Fibroblast of lung (primary cell): ENCODE measurements around the gene CGGBP1. TPM values are rescaled to one million over a fixed set of nuclear protein-coding genes. Genes with fewer than 3 reads are reported as not detected.

Experiments used
- DNase-seq, 2 donors: peaks; one replicate each; pipeline versions ENCODE4 v3.0.0 to v3.0.0-alpha.2; 2010; ENCODE audit warnings: low read depth in 2 of 2
- H2AFZ ChIP-seq: 2 replicates; pipeline ENCODE4 v1.5.1; 2012; ENCODE audit warnings: low read length, control low read depth, inconsistent platforms
- H3K27ac ChIP-seq: 2 replicates; pipeline ENCODE4 v1.5.1; 2011; ENCODE audit warnings: low read length, control low read depth; ENCODE audit not compliant: insufficient read depth
- H3K27me3 ChIP-seq: 2 replicates; pipeline ENCODE4 v1.5.1; 2011; ENCODE audit warnings: mild to moderate bottlenecking, low read length; ENCODE audit not compliant: control insufficient read depth, insufficient read depth
- H3K36me3 ChIP-seq: 2 replicates; pipeline ENCODE4 v1.5.1; 2011; ENCODE audit warnings: low read length; ENCODE audit not compliant: control insufficient read depth, insufficient read depth
- H3K4me1 ChIP-seq: 2 replicates; pipeline ENCODE4 v1.5.1; 2011; ENCODE audit warnings: low read length; ENCODE audit not compliant: control insufficient read depth, insufficient read depth; ENCODE audit errors: extremely low read depth
- H3K4me2 ChIP-seq: 2 replicates; pipeline ENCODE4 v1.5.1; 2011; ENCODE audit warnings: low read length, control low read depth; ENCODE audit not compliant: insufficient read depth; ENCODE audit errors: extremely low read depth
- H3K4me3 ChIP-seq, 4 experiments: fragments of 200-600 bp in 1 of 4; sonication (generic) in 1 of 4; replicated peaks in 1 of 4; 2 replicates each; pipeline ENCODE4 v1.5.1; 2011 to 2016; ENCODE audit warnings: low read length in 4 of 4, low read depth in 3 of 4, mild to moderate bottlenecking in 3 of 4, control low read depth in 2 of 4, inconsistent platforms in 1 of 4, mixed read lengths in 1 of 4; ENCODE audit not compliant: insufficient read depth in 1 of 4; ENCODE audit errors: control extremely low read depth in 1 of 4
- H3K79me2 ChIP-seq: 2 replicates; pipeline ENCODE4 v1.5.1; 2012; ENCODE audit warnings: mild to moderate bottlenecking, low read length, inconsistent platforms; ENCODE audit not compliant: control insufficient read depth, insufficient read depth
- H3K9ac ChIP-seq: 2 replicates; pipeline ENCODE4 v1.5.1; 2011; ENCODE audit warnings: mild to moderate bottlenecking, low read length, control low read depth; ENCODE audit not compliant: insufficient read depth
- H3K9me3 ChIP-seq: 2 replicates; pipeline ENCODE4 v1.5.1; 2012; ENCODE audit warnings: low read depth, low read length; ENCODE audit not compliant: control insufficient read depth, insufficient read depth
- H4K20me1 ChIP-seq: 2 replicates; pipeline ENCODE4 v1.5.1; 2011; ENCODE audit warnings: low read length; ENCODE audit not compliant: control insufficient read depth, insufficient read depth; ENCODE audit errors: extremely low read depth
- CTCF ChIP-seq, 2 donors: IDR thresholded peaks in 1 of 2; conservative IDR thresholded peaks in 1 of 2; 1 replicate in 1 of 2; 2 replicates in 1 of 2; pipeline ENCODE4 v1.5.1; 2011 to 2012; ENCODE audit warnings: low read length in 2 of 2, control low read depth in 1 of 2, inconsistent platforms in 1 of 2, low read depth in 1 of 2, mild to moderate bottlenecking in 1 of 2
- EZH2 ChIP-seq: IDR thresholded peaks from 2 replicates; pipeline ENCODE4 v1.5.1; 2012; ENCODE audit warnings: low read length, control low read depth, mild to moderate bottlenecking; ENCODE audit errors: missing control alignments
- polyA plus RNA-seq, 2 donors: library from polyadenylated mRNA; depleted of rRNA in 1 of 2; stranded (reverse) in 1 of 2; unstranded in 1 of 2; fragments of >200 nt; gene quantifications; 2 replicates each; pipeline ENCODE4 v1.2.1, GENCODE V29; 2011 to 2012; ENCODE audit warnings: missing spikeins in 1 of 2
- total RNA-seq: library from RNA; depleted of rRNA; stranded (reverse); fragments of >200 nt; gene quantifications from 2 replicates; pipeline ENCODE4 v1.2.1, GENCODE V29; 2014

The CGGBP1 gene
- total and polyA plus RNA-seq, 2 donors (not counting 1 experiment from before 2014, with no cell fraction given), result 70.8 to 71.0 TPM

GRCh38 chr3:88057630-88058305 is 1.0 kb downstream of the CGGBP1 start:
- H3K4me1 ChIP-seq, result peaks cover 2% of the 10 kb centered on the region
- peak in 1 of 2 donors; percentile 41 for TF ChIP-seq CTCF (conservative IDR thresholded peaks at IDR 0.05 in 1 of 2, IDR thresholded peaks at IDR 0.05 in 1 of 2; ENCODE audit: low read depth in 1 of 2, low read length in 2 of 2)
- TF ChIP-seq EZH2, result no peak
- DNase-seq, result peak; percentile 27 to 52

GRCh38 chr3:88046766-88047165 is 12.0 kb downstream of the CGGBP1 start:
- no peaks in the 10 kb centered on the region for H4K20me1 ChIP-seq
- no peaks in the 10 kb centered on the region for H3K27me3 ChIP-seq
- peak overlapping the region; percentile 80 for H2AFZ ChIP-seq
- H3K9ac ChIP-seq, result no peak overlapping the region
- no peak overlapping the region for H3K4me2 ChIP-seq
- no peak overlapping the region for H3K4me3 ChIP-seq
- H3K79me2 ChIP-seq, result no peaks in the 10 kb centered on the region
- no peak for DNase-seq
- no peaks in the 10 kb centered on the region for H3K9me3 ChIP-seq
- H3K36me3 ChIP-seq, result no peaks in the 10 kb centered on the region
- no peak for TF ChIP-seq EZH2
- TF ChIP-seq CTCF (conservative IDR thresholded peaks at IDR 0.05 in 1 of 2, IDR thresholded peaks at IDR 0.05 in 1 of 2; ENCODE audit: low read depth in 1 of 2, low read length in 2 of 2), result no peak
- no peaks in the 10 kb centered on the region for H3K4me1 ChIP-seq
- no peak overlapping the region for H3K27ac ChIP-seq

More at GRCh38 chr3:88057630-88058305, 1.0 kb downstream of the CGGBP1 start:
- peak overlapping the region; percentile 88 for H3K9ac ChIP-seq
- no peaks in the 10 kb centered on the region for H3K9me3 ChIP-seq
- no peaks in the 10 kb centered on the region for H3K27me3 ChIP-seq
- no peaks in the 10 kb centered on the region for H4K20me1 ChIP-seq
- peak overlapping the region; percentile 86 for H3K4me2 ChIP-seq
- H3K27ac ChIP-seq, result peak overlapping the region; percentile 86
- H3K36me3 ChIP-seq, result peaks cover 7% of the 10 kb centered on the region
- peak overlapping the region; percentile 86 to 95 (median 90) for H3K4me3 ChIP-seq
- peaks cover 63% of the 10 kb centered on the region for H3K79me2 ChIP-seq
- peak overlapping the region; percentile 67 for H2AFZ ChIP-seq

- H2AFZ ChIP-seq, result no peak overlapping the region
- no peaks in the 10 kb centered on the region for H3K9me3 ChIP-seq
- H3K27me3 ChIP-seq, result no peaks in the 10 kb centered on the region
- H3K79me2 ChIP-seq, result no peaks in the 10 kb centered on the region
- no peaks in the 10 kb centered on the region for H4K20me1 ChIP-seq
- peak in 1 of 2 donors; percentile 34 for DNase-seq
- no peak overlapping the region for H3K4me2 ChIP-seq
- H3K4me1 ChIP-seq, result no peaks in the 10 kb centered on the region
- H3K36me3 ChIP-seq, result no peaks in the 10 kb centered on the region
- H3K9ac ChIP-seq, result no peak overlapping the region
- no peak for TF ChIP-seq EZH2
- TF ChIP-seq CTCF (conservative IDR thresholded peaks at IDR 0.05 in 1 of 2, IDR thresholded peaks at IDR 0.05 in 1 of 2; ENCODE audit: low read depth in 1 of 2, low read length in 2 of 2), result no peak
- no peak overlapping the region for H3K27ac ChIP-seq
- H3K4me3 ChIP-seq, result no peak overlapping the region
These were observed 14.4 kb downstream of the CGGBP1 start for GRCh38 chr3:88044411-88044810.
